HS-5 (cell line): ENCODE data around the gene BFSP2.

ENCODE experiments used
- DNase-seq: peaks from one replicate; pipeline ENCODE4 v3.0.0-alpha.2; 2012; ENCODE audit warnings: low read depth

The BFSP2 gene, protein sequence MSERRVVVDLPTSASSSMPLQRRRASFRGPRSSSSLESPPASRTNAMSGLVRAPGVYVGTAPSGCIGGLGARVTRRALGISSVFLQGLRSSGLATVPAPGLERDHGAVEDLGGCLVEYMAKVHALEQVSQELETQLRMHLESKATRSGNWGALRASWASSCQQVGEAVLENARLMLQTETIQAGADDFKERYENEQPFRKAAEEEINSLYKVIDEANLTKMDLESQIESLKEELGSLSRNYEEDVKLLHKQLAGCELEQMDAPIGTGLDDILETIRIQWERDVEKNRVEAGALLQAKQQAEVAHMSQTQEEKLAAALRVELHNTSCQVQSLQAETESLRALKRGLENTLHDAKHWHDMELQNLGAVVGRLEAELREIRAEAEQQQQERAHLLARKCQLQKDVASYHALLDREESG

GRCh38 chr3:133400006-133400515, at the start of gene BFSP2:
BFSP2 (plus strand) TSS chr3:133400056; CDS start chr3:133400084, 28 bp downstream.
- no peak for DNase-seq

DNA sequence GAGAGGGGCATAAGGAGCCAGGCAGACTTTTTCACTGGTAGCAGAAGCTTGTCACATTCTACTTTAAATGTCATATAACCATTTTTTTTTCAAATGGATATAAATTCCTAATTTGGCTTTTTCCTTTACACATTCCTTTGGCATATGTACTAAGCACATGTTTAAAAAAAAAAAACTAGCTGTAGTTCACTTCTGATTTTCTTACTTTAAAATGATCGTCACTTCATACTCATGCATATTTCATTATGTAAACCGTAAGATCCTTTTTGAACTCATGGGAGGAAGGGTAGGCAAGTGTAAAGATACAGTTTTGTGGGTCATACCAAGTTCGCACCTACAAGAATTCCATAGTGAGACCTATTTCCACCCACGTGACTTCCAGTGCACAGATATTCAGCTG, 45.1 kb upstream of the BFSP2 start:
- no peak for DNase-seq

DNA sequence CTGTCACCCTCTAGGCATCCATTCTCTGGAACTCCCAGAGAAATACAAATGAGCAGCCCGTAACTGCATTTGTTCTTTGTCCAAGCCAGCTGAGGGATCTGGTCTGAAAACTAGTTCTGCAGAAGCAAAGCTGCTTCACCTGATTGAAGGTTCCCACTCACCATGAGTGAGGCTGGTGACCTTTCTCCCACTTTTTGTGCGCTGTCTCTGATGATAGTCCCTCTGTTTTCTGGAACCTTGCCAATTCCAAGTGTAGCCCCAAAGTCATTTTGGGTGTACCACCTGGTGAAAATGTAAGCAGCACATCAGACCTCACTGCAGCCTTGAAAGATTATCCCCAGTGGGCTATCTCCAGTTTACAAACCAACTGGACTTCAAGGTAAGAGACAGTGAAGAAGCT, 39.4 kb upstream of the BFSP2 start:
- no peak for DNase-seq

DNA sequence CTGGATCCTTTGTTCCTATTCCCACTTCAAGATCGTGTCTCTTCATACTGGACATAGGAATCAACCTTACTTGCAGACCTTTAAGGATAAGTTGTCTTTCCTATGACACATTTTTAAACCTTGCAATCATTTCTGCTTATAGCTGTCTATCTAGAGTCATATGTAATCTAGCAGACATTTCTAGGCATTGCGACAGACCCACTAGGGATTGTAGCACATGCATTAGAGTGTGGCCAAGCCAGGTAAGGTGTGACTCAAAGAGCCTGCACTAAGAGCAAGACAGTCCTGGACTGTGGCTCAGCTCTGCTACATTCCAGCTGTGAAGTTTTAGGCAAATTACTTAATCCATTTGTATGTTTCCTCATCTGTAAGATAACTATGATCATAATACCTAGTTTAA, 38.8 kb upstream of the BFSP2 start:
- no peak for DNase-seq

DNA sequence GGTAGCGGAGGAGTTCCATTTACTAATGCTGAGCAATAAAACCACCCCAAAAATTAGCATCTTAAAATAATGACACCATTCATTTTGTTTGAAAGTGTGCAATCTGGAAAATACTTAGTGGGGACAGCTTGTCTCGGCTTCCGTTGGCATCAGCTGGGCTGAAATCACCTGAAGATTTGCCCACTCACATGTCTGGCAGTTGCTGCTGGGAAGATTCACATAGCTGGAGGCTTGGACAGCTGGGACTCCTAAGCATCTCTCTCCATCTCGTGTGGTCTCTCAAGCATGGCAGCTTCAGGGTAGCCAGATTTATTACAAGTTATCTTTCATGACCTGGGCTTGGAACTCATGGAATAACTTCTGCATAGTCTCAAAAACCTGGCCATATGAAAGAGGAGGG, 38.4 kb upstream of the BFSP2 start:
- DNase-seq = no peak

- DNase-seq = no peak
Measured at GRCh38 chr3:133362539-133362938, 37.3 kb upstream of the BFSP2 start.

DNA sequence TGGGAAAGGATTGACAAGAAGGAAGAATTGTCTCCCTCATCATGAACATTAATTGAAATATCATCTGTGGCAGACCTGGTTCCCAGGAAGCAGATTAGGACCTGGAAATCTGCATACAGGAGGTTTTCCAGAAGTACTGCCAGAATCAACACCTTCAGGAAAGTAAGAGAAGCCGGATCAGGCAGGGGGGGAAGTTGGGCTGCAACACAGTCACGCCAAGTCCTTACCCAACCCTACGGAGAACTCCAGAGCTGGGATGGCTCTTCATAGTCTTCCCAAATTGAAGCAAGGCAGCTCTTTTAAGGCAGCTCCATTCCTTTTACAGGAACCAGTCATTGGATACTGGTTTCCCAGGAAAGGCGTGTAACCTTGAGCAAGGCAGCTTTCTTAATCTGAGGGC, 35.2 kb upstream of the BFSP2 start:
- DNase-seq = no peak

- no peak for DNase-seq
Measured at GRCh38 chr3:133366921-133367320, 32.9 kb upstream of the BFSP2 start.

GRCh38 chr3:133367403-133367802, 32.5 kb upstream of the BFSP2 start:
- no peak for DNase-seq

DNA sequence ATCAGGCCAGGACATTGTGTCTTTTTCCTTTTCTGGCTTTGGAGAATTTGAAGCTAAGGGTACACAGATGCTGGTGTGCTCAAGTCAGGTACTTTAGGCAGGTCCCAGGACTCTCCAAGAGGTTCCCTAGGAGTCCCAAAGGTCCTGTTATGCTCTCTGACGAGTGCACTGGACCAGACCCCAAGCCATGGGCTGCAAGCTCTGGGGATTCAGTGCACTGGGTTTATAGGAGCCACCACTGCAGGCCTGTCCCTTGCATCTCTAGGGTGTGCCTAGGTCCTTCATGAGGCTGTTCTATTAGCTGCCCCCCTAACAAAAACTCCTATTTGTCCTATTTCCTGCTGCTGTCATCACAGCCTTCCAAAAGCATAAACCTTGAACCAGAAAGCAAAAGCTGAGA, 31.9 kb upstream of the BFSP2 start:
- no peak for DNase-seq

- DNase-seq = no peak
Measured at GRCh38 chr3:133368371-133369067, 31.3 kb upstream of the BFSP2 start.

DNA sequence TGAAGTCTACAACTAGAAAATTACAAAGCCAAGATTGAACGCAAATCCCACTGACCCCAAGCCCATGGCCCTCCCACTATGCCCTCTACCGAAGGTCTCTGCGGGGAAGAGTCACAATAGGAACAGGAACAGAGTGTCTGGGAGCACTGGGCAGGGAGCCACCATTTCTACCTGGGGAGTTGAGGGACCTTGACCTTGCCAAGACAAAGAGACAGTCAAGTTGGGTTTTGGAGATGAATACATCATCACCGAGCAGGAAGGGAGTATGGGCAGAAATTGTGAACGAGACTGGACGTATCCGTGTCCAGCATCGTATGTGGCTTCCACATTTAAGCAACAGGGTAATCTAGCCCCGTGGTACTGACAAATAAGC, 30.8 kb upstream of the BFSP2 start:
- no peak for DNase-seq

- no peak for DNase-seq
Measured at GRCh38 chr3:133371181-133371580, 28.7 kb upstream of the BFSP2 start.

DNA sequence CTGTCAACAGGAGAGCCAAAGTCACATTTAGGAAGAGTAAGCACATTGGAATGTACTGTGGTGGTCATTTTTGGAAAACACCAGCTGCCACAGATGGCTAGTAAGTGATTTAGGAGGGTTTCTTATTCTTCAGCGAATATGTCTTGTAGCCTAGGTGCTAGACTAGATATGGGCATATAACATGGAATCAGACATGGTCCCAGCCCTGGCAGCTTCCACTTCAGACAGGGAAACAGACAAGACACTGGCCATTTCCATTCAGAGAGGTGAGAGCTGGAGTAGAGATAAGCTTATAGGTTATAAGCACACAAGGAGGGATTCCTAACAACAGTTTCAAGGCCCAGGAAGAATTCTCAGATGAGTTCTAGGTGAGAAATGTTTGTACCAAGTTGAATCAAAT, 28.2 kb upstream of the BFSP2 start:
- no peak for DNase-seq

DNA sequence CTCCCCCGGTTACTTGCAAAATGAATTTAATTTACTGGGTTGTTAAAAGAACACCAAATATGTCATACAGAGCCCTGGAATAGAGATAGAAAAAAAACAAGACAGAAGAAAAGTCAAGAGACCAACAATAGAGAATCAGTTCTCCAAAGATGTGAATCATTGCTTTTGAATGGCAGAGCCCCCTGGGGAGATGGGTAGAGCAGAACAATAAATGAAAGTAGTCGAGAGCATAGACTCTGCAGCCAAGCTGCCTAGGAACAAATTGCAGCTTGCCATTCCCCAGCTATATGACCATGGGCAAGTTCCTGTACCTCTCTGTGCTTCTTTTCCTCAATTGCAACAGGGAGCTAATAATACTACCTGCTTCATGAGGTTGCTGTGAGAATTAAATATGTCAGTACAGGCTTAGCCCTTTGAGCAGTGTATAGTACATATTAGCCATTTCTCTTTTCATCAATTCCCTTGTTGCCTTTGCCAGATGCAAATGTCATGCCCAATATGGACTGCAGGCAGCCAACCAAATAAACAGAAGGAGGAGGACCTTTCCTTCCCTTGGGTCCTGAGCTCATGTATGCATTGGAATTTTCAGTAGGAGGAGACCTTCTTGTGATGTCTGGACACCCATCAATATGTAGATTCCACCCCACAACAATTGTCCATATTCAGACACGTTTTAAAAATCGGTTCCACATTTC, 25.0 kb upstream of the BFSP2 start:
- no peak for DNase-seq

DNA sequence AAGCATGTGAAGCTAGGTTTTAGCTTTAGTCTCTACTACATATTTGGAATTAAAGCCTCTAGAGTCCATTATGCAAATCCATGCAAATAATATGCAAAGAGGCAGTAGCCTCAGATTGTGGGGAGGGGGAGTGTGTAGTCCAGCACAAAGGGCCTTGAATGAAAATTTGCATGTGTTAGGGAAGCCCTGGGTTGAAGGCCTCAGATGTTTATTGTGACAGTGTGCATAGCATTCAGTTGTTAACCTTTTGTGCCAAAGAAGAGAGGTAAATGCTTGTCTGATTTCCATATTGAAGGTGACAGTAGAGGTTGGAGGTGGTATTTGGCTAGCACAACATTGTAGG, 24.5 kb upstream of the BFSP2 start:
- DNase-seq = no peak

- no peak for DNase-seq
Measured at GRCh38 chr3:133376810-133377209, 23.0 kb upstream of the BFSP2 start.

DNA sequence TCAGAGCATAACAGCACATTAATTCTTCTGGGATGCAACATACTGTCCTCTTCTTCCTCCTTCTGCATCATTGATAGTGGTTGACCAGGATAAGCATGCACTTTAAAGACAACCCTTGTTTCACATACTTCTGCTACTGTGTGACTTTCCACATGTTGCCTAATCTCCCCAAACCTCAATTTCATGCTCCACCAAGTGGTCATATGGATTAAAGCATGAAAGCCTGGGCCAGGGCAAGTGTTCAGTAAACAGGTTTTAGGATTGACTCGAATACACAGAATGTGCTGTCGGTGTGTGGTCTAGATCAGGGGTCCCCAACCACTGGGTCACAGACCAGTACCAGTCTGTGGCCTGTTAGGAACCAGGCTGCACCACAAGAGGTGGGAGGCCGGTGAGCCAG, 22.5 kb upstream of the BFSP2 start:
- peak; percentile 18 for DNase-seq

DNA sequence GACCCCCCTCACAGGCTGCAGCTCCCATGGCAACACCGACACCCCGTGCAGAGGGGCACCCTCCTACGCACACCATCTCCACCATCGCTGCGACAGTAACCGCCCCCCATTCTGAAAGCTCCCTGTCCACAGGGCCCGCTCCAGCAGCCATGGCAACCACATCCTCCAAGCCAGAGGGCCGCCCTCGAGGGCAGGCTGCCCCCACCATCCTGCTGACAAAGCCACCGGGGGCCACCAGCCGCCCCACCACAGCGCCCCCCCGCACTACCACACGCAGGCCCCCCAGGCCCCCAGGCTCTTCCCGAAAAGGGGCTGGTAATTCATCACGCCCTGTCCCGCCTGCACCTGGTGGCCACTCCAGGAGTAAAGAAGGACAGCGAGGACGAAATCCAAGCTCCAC, 19.9 kb upstream of the BFSP2 start:
- DNase-seq = no peak

- DNase-seq = no peak
Measured at GRCh38 chr3:133380481-133381225, 19.2 kb upstream of the BFSP2 start.

DNA sequence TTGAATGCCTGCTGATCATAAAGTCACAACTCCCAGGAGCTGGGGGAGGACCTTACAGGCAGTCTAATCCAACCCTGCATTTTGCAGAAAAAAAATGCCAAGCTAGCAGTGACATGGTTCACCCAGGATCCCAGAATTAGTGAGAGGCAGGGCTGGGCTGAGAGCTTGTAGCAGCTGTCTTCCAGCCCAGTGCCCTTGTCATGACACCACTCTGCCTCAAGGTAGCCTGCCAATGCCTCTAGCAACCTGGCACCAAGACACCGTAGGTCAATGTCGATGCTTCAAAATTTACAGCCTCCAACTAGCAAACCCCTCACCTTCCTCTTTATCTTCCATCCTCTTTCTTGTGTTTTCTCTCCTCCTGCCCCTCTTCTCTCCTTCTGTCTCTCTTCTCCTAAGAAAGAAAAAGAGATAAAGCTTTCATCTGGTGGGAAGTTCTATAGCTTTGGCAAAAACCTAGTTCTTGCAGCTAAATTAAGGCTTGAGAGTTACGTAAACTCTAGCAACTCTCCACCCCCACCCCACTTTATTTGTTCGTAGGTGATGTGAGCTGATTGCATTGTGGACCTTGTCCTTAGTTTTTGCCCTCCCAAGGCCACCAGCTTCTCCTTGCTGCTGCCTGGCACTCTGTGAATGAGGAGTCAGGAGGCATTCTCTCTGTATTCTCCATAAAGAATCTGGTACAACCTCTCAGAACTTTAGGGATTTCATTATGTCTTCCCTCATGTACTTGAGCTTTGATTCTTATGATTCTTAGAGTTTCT, 18.3 kb upstream of the BFSP2 start:
- no peak for DNase-seq

DNA sequence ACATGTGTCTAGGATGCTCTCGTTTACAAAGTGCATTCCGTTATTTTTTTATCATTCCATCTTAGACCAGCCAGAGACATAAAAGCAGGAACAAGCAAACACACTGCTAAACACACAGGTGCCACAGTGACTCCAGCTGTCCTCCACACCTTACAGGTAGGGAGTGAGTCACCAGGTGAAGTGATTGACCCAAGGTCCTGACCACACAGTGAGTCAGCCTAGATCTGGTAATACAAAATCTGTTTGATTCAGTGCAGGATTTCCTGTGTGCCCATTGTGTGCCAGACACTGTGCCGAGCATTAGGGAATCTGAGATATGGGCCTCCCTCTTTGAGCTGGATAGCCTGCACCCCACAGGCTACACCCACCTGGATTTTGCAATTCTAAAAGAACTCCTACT, 16.7 kb upstream of the BFSP2 start:
- no peak for DNase-seq
